ENCODE results near the gene MPDU1. TPM values are rescaled to one million over a fixed set of nuclear protein-coding genes. Genes with fewer than 3 reads are reported as not detected.

The MPDU1 gene
- total and polyA plus RNA-seq, 4 experiments from 2014 or later = 23.8 to 50.1 (median 33.3) TPM

DNA sequence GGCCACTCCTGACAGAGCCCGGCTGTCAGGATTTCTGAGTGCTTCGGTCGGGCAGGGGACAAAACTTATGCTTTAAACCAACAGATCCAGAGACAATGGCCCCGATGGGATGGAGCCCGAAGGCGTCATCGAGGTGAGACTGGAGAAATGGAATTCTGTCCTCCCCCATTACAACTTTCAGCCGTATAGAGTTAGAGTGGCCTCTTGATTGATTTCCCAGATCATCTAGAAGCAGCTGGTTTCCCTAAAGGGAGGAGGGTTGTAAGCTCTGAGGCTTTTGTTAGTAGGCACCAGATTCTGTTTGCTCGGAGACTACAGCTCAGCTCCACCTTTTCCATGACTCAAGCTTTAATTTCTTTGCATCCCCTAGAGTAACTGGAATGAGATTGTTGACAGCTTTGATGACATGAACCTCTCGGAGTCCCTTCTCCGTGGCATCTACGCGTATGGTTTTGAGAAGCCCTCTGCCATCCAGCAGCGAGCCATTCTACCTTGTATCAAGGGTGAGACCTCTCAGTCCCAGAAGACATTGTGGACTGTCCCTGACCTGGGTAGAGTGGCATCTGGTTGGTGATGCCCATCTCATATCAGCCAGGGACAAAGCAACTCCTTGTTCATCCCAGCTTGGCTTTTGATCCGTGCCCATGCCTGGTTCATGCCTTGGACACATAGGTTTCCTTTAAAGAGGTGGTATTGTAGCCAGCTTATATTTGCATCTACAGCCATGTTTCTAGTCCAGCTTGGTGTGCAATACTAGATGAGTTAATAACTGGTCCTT is 9.3 kb upstream of the MPDU1 start:
- peaks cover 0 to 19% (median 0%) of the 10 kb centered on the region in 8 donors for H3K9me3 Mint-ChIP-seq
- H3K4me1 Mint-ChIP-seq = peaks cover 33 to 77% (median 54%) of the 10 kb centered on the region in 4 donors
- ChIA-PET POLR2A (ENCODE audit: partially characterized antibody) (interaction anchor here (0.6 to 8.6 kb wide), 22 partner anchors 11 to 562 kb away, joined by 3 to 220 read pairs (median 6); partner anchors contain the start of genes GABARAP, MPDU1, NEURL4 and POLR2A), CTCF (ENCODE audit: partially characterized antibody) (interaction anchor here (0.7 to 2.9 kb wide), 9 partner anchors 10 to 218 kb away, joined by 3 to 18 read pairs (median 5); partner anchors contain the start of genes FXR2, MPDU1, SENP3 and SOX15)
- H3K27ac Mint-ChIP-seq = peak overlapping the region; percentile 81 to 99 (median 99)
- intact Hi-C loops (cut with micrococcal nuclease) = loop anchor here (5.0 kb wide), 3 partner anchors 283 to 527 kb away; partner anchors contain the start of genes CTDNEP1, CYB5D1, ELP5 and NAA38
- no peaks in the 10 kb centered on the region for H3K27me3 Mint-ChIP-seq
- H3K4me3 ChIP-seq (ENCODE audit: low read length in 2 of 2) = peak overlapping the region; percentile 47 to 93
- no peaks in the 10 kb centered on the region for H3K27me3 ChIP-seq (ENCODE audit: insufficient read depth, low read length)
- DNase-seq = no peak
- H3K9me3 ChIP-seq (ENCODE audit: control insufficient read depth in 1 of 2, low read length in 2 of 2) = no peaks in the 10 kb centered on the region
- H3K36me3 Mint-ChIP-seq = peaks cover 67 to 87% of the 10 kb centered on the region in 2 donors
- H3K27ac ChIP-seq (ENCODE audit: low read depth, low read length) = peak overlapping the region; percentile 97
- H3K36me3 ChIP-seq (ENCODE audit: insufficient read depth, low read length) = peaks cover 63% of the 10 kb centered on the region
- peaks cover 56% of the 10 kb centered on the region for H3K4me1 ChIP-seq (ENCODE audit: insufficient read depth, low read length)
- H3K4me3 Mint-ChIP-seq = peak overlapping the region; percentile 82 to 100 (median 98)

DNA sequence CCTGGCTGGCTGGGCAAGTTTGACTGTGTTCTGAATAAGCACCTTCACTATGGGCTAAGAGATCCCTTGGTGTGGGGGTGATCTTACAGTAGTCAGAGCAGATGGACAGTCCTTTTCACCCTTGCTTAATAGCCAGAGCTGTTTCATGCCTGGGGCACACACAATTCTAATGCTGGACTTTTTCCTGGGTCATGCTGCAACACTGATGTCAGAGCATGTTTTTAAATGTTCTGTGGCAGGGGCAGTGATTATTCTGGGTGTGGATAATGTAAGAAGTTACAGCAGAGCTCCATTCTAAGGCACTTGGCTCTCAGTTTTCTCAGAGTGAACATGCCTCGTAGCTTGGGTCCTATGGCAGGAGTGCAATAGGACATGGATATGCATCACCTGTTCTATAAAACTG is 8.2 kb upstream of the MPDU1 start:
- intact Hi-C loops (cut with micrococcal nuclease) = no loop called here
- ChIA-PET CTCF (ENCODE audit: partially characterized antibody) (interaction anchor here (0.6 to 2.9 kb wide), 6 partner anchors 9 to 111 kb away, joined by 3 to 18 read pairs (median 8); partner anchors contain the start of genes MPDU1, SENP3, SOX15 and TP53), POLR2A (ENCODE audit: partially characterized antibody) (interaction anchor here (0.5 to 8.6 kb wide), 14 partner anchors 9 to 563 kb away, joined by 3 to 220 read pairs (median 5); partner anchors contain the start of genes FXR2, KCTD11, MPDU1 and POLR2A)
- H3K4me1 Mint-ChIP-seq = peaks cover 38 to 89% (median 58%) of the 10 kb centered on the region in 4 donors
- Histone ChIP-seq H3K27me3 (ENCODE audit: insufficient read depth, low read length) (no peaks in the 10 kb centered on the region), H3K27ac (ENCODE audit: low read depth, low read length) (peak overlapping the region; percentile 97), H3K4me3 (ENCODE audit: low read length in 2 of 2) (no peak overlapping the region), H3K4me1 (ENCODE audit: insufficient read depth, low read length) (peaks cover 65% of the 10 kb centered on the region), H3K36me3 (ENCODE audit: insufficient read depth, low read length) (peaks cover 54% of the 10 kb centered on the region), H3K9me3 (ENCODE audit: control insufficient read depth in 1 of 2, low read length in 2 of 2) (no peaks in the 10 kb centered on the region)
- H3K9me3 Mint-ChIP-seq = peaks cover 0 to 24% (median 0%) of the 10 kb centered on the region in 8 donors
- DNase-seq = no peak
- no peaks in the 10 kb centered on the region for H3K27me3 Mint-ChIP-seq
- H3K36me3 Mint-ChIP-seq = peaks cover 60 to 84% of the 10 kb centered on the region in 2 donors
- H3K4me3 Mint-ChIP-seq = peak overlapping the region in 6 of 8 donors; percentile 24 to 99 (median 68)
- peak overlapping the region; percentile 48 to 99 (median 98) for H3K27ac Mint-ChIP-seq

DNA sequence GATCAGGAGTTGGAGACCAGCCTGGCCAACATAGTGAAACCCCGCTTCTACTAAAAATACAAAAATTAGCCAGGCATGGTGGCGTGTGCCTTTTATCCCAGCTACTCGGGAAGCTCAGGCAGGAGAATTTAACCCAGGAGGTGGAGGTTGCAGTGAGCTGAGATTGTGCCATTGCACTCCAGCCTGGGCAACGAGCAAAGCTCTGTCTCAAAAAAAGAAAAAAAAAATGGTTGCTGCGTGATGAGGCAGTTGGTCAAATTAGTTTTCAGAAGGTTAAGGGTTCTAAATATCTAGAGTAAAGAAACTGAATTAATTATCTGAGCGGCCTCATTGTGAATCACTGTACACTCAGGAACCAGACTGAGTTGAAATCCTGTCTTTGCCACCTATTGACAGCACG is 7.7 kb upstream of the MPDU1 start:
- H3K36me3 Mint-ChIP-seq = peaks cover 55 to 84% of the 10 kb centered on the region in 2 donors
- no peaks in the 10 kb centered on the region for H3K27me3 Mint-ChIP-seq
- intact Hi-C loops (cut with micrococcal nuclease) = no loop called here
- peaks cover 65% of the 10 kb centered on the region for H3K4me1 ChIP-seq (ENCODE audit: insufficient read depth, low read length)
- H3K4me3 Mint-ChIP-seq = peak overlapping the region in 5 of 8 donors; percentile 24 to 99 (median 29)
- H3K9me3 ChIP-seq (ENCODE audit: control insufficient read depth in 1 of 2, low read length in 2 of 2) = no peaks in the 10 kb centered on the region
- peak overlapping the region in 6 of 7 donors; percentile 42 to 99 (median 98) for H3K27ac Mint-ChIP-seq
- peaks cover 0 to 24% (median 0%) of the 10 kb centered on the region in 8 donors for H3K9me3 Mint-ChIP-seq
- peaks cover 40 to 93% (median 60%) of the 10 kb centered on the region in 4 donors for H3K4me1 Mint-ChIP-seq
- no peaks in the 10 kb centered on the region for H3K27me3 ChIP-seq (ENCODE audit: insufficient read depth, low read length)
- H3K27ac ChIP-seq (ENCODE audit: low read depth, low read length) = peak overlapping the region; percentile 97
- DNase-seq = no peak
- POLR2A ChIA-PET (ENCODE audit: partially characterized antibody) = interaction anchor here (0.5 to 8.6 kb wide), 11 partner anchors 9 to 224 kb away, joined by 3 to 220 read pairs (median 5); partner anchors contain the start of genes FXR2, KCTD11, MPDU1 and POLR2A
- H3K4me3 ChIP-seq (ENCODE audit: low read length in 2 of 2) = no peak overlapping the region
- peaks cover 54% of the 10 kb centered on the region for H3K36me3 ChIP-seq (ENCODE audit: insufficient read depth, low read length)
- CTCF ChIA-PET (ENCODE audit: partially characterized antibody) = interaction anchor here (1.0 to 2.9 kb wide), 4 partner anchors 15 to 111 kb away, joined by 3 to 18 read pairs (median 4); partner anchors contain the start of genes SENP3 and TP53

DNA sequence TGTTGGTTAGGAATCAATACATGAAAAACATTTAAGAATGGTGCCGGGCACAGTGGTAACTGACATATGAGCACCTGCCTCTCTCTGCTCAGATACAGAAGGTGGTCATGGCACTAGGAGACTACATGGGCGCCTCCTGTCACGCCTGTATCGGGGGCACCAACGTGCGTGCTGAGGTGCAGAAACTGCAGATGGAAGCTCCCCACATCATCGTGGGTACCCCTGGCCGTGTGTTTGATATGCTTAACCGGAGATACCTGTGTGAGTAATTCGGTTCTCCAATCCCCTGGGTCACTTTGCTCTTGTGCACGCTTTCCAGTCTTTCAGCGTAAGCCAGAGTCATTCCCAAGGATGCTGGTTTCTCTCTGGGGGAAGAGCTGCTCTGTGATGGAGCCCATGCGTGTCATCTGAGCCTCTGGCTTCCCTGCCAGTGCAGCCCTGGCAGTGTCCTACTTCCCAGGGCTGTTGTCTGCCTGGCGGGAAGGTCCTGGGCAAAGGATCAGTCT is 7.2 kb upstream of the MPDU1 start:
- POLR2A ChIA-PET (ENCODE audit: partially characterized antibody) = interaction anchor here (0.7 to 8.6 kb wide), 7 partner anchors 10 to 224 kb away, joined by 3 to 220 read pairs (median 5); partner anchors contain the start of genes FXR2, KCTD11, MPDU1 and SENP3
- peaks cover 0 to 26% (median 0%) of the 10 kb centered on the region in 8 donors for H3K9me3 Mint-ChIP-seq
- peak overlapping the region in 6 of 8 donors; percentile 22 to 79 (median 46) for H3K4me3 Mint-ChIP-seq
- H3K36me3 Mint-ChIP-seq = peaks cover 53 to 83% of the 10 kb centered on the region in 2 donors
- no peak for DNase-seq
- no peaks in the 10 kb centered on the region for H3K27me3 ChIP-seq (ENCODE audit: insufficient read depth, low read length)
- H3K4me3 ChIP-seq (ENCODE audit: low read length in 2 of 2) = no peak overlapping the region
- CTCF ChIA-PET (ENCODE audit: partially characterized antibody) = interaction anchor here (1.0 to 2.9 kb wide), 2 partner anchors 16 to 111 kb away, joined by 3 to 18 read pairs; partner anchors contain the start of genes SENP3 and TP53
- peaks cover 54% of the 10 kb centered on the region for H3K36me3 ChIP-seq (ENCODE audit: insufficient read depth, low read length)
- peak overlapping the region in 6 of 7 donors; percentile 13 to 99 (median 90) for H3K27ac Mint-ChIP-seq
- no peaks in the 10 kb centered on the region for H3K9me3 ChIP-seq (ENCODE audit: control insufficient read depth in 1 of 2, low read length in 2 of 2)
- H3K4me1 ChIP-seq (ENCODE audit: insufficient read depth, low read length) = peaks cover 65% of the 10 kb centered on the region
- H3K27ac ChIP-seq (ENCODE audit: low read depth, low read length) = no peak overlapping the region
- peaks cover 42 to 94% (median 60%) of the 10 kb centered on the region in 4 donors for H3K4me1 Mint-ChIP-seq
- intact Hi-C loops (cut with micrococcal nuclease) = no loop called here
- no peaks in the 10 kb centered on the region for H3K27me3 Mint-ChIP-seq

DNA sequence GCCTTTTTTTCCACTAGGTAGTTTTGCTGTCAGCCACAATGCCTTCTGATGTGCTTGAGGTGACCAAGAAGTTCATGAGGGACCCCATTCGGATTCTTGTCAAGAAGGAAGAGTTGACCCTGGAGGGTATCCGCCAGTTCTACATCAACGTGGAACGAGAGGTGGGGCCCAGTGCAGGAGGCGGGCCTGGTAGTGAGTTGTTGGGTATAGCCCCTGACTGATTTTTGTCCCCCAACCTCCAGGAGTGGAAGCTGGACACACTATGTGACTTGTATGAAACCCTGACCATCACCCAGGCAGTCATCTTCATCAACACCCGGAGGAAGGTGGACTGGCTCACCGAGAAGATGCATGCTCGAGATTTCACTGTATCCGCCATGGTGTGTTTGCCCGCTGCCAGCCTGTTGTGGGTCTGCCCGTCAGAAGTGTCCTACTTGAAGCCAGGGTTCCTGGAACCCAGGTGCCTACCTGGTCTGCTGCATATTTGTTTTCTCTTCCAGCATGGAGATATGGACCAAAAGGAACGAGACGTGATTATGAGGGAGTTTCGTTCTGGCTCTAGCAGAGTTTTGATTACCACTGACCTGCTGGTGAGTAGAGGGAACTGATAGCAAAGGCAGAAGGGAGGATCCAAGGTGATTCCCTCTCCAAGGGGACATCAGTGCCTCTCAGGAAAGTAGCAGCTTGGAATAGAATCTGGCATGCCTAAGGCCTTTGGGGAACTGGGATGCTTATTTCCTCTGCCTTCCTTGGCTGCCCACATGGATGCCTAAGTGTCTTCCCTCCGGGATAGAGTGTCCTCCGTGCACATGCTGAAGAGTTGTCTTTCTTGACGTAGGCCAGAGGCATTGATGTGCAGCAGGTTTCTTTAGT is 6.1 kb upstream of the MPDU1 start:
- CTCF ChIA-PET (ENCODE audit: partially characterized antibody) = interaction anchor here (1.7 kb wide), 1 partner anchor 12 kb away, joined by 4 read pairs; no protein-coding TSS in a partner anchor
- intact Hi-C loops (cut with micrococcal nuclease) = no loop called here
- H3K4me3 ChIP-seq (ENCODE audit: low read length in 2 of 2) = no peak overlapping the region
- POLR2A ChIA-PET (ENCODE audit: partially characterized antibody) = interaction anchor here (1.0 to 8.5 kb wide), 2 partner anchors 110 kb away, joined by 3 to 97 read pairs; partner anchors contain the start of genes TP53 and WRAP53
- H3K27ac Mint-ChIP-seq = peak overlapping the region in 6 of 7 donors; percentile 52 to 98 (median 74)
- peaks cover 53 to 76% of the 10 kb centered on the region in 2 donors for H3K36me3 Mint-ChIP-seq
- H3K27me3 Mint-ChIP-seq = no peaks in the 10 kb centered on the region
- peaks cover 54% of the 10 kb centered on the region for H3K36me3 ChIP-seq (ENCODE audit: insufficient read depth, low read length)
- peaks cover 0 to 26% (median 0%) of the 10 kb centered on the region in 8 donors for H3K9me3 Mint-ChIP-seq
- no peak overlapping the region for H3K27ac ChIP-seq (ENCODE audit: low read depth, low read length)
- DNase-seq = no peak
- peak overlapping the region in 3 of 8 donors; percentile 29 to 79 (median 31) for H3K4me3 Mint-ChIP-seq
- H3K4me1 ChIP-seq (ENCODE audit: insufficient read depth, low read length) = peaks cover 65% of the 10 kb centered on the region
- H3K4me1 Mint-ChIP-seq = peaks cover 36 to 92% (median 58%) of the 10 kb centered on the region in 4 donors
- no peaks in the 10 kb centered on the region for H3K9me3 ChIP-seq (ENCODE audit: control insufficient read depth in 1 of 2, low read length in 2 of 2)
- H3K27me3 ChIP-seq (ENCODE audit: insufficient read depth, low read length) = no peaks in the 10 kb centered on the region

Data from CD4-positive, alpha-beta memory T cell (primary cell).